HFFc6 (cell line): Measurements from ENCODE around the gene DCAF4L1. TPM values are rescaled to one million over a fixed set of nuclear protein-coding genes. Genes with fewer than 3 reads are reported as not detected.

Experiments used
- DNase-seq: peaks from one replicate; pipeline ENCODE4 v3.0.0-alpha.2; 2018
- H3K27ac Mint-ChIP-seq: 2 replicates; pipeline ENCODE4 v1.8.0; 2020; ENCODE audit warnings: mild to moderate bottlenecking, mixed read lengths
- H3K27me3 Mint-ChIP-seq: 2 replicates; pipeline ENCODE4 v1.8.0; 2021; ENCODE audit warnings: mild to moderate bottlenecking, moderate library complexity, mixed read lengths; ENCODE audit not compliant: insufficient read depth
- H3K36me3 Mint-ChIP-seq: 2 replicates; pipeline ENCODE4 v1.8.0; 2021; ENCODE audit warnings: low read depth, mixed read lengths
- H3K4me1 Mint-ChIP-seq: 2 replicates; pipeline ENCODE4 v1.8.0; 2020; ENCODE audit warnings: low read depth, mixed read lengths
- H3K4me3 Mint-ChIP-seq: 2 replicates; pipeline ENCODE4 v1.8.0; 2020; ENCODE audit warnings: mild to moderate bottlenecking, moderate library complexity, mixed read lengths
- H3K9me3 Mint-ChIP-seq: 2 replicates; pipeline ENCODE4 v1.8.0; 2020; ENCODE audit warnings: mild to moderate bottlenecking, mixed read lengths
- long read RNA-seq: library from polyadenylated mRNA; unstranded; transcript quantifications from one replicate; pipeline ENCODE4 v2.0.0, GENCODE V29; 2019
- total RNA-seq, 6 experiments: library from RNA; stranded (reverse); fragmentation: NEBNext Ultra II Directional; extraction: Animal tissue kit (Norgen Biotek cat#: 25700); gene quantifications; 2 replicates in 1 of 6; 3 replicates in 5 of 6; pipeline ENCODE4 v1.2.3, GENCODE V29; 2021
- TF ChIP-seq, protein P1 (sequence below): fragments of 200-600 bp; sonication (generic); IDR thresholded peaks from 2 replicates; pipeline ENCODE4 v1.5.0; 2021; ENCODE audit warnings: antibody characterized with exemption, mild to moderate bottlenecking

Gene DCAF4L1, protein sequence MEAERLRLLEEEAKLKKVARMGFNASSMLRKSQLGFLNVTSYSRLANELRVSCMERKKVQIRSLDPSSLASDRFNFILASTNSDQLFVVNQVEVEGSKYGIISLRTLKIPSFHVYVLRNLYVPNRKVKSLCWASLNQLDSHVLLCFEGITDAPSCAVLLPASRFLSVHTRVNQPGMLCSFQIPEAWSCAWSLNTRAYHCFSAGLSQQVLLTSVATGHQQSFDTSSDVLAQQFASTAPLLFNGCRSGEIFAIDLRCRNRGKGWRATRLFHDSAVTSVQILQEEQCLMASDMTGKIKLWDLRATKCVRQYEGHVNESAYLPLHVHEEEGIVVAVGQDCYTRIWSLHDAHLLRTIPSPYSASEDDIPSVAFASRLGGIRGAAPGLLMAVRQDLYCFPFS
- total RNA-seq: under 1 TPM in 3 of 6 experiments, not detected in 3; 0.02 to 0.06 (median 0.05) TPM
- long read RNA-seq: 0 reads

DNA sequence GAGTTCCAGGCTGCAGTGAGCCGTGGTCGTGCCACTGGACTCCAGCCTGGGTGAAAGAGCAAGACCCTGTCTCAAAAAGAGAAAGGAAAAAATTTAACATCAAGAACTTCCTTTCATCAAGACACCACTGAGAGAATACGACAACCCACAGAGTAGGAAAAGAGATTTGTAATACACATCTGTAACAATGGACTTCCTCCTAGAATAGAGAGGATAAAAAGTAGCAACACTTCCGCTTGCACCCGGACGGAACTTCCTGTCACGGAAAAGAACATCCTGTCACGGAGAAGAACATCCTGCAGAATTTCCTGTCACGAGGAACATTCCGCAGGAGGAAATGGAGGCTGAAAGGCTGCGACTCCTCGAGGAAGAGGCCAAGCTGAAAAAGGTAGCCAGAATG, at the start of gene DCAF4L1:
DCAF4L1 (plus strand) TSS at position 301 of the 400 bp plus-strand sequence; CDS start at position 338, 37 bp downstream.
- Mint-ChIP-seq H3K9me3 (no peaks in the 10 kb centered on the region), H3K27me3 (peaks cover 1% of the 10 kb centered on the region; the same call in 1 of the 2 replicates), H3K4me1 (peaks cover 12% of the 10 kb centered on the region), H3K27ac (no peak within 1 kb of the TSS), H3K36me3 (no peaks in the 10 kb centered on the region), H3K4me3 (no peak within 1 kb of the TSS)
- TF ChIP-seq, protein P1, sequence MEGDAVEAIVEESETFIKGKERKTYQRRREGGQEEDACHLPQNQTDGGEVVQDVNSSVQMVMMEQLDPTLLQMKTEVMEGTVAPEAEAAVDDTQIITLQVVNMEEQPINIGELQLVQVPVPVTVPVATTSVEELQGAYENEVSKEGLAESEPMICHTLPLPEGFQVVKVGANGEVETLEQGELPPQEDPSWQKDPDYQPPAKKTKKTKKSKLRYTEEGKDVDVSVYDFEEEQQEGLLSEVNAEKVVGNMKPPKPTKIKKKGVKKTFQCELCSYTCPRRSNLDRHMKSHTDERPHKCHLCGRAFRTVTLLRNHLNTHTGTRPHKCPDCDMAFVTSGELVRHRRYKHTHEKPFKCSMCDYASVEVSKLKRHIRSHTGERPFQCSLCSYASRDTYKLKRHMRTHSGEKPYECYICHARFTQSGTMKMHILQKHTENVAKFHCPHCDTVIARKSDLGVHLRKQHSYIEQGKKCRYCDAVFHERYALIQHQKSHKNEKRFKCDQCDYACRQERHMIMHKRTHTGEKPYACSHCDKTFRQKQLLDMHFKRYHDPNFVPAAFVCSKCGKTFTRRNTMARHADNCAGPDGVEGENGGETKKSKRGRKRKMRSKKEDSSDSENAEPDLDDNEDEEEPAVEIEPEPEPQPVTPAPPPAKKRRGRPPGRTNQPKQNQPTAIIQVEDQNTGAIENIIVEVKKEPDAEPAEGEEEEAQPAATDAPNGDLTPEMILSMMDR: no peak
- no peak for DNase-seq

- Mint-ChIP-seq H3K36me3 (peaks cover 12% of the 10 kb centered on the region), H3K4me1 (peaks cover 38% of the 10 kb centered on the region), H3K27ac (no peak overlapping the region), H3K9me3 (no peaks in the 10 kb centered on the region), H3K4me3 (no peak overlapping the region), H3K27me3 (peaks cover 3% of the 10 kb centered on the region; the same call in 1 of the 2 replicates)
- TF ChIP-seq, protein P1: no peak
- DNase-seq: no peak
Measured at GRCh38 chr4:41932988-41933387, 48.6 kb upstream of the DCAF4L1 start.

DNA sequence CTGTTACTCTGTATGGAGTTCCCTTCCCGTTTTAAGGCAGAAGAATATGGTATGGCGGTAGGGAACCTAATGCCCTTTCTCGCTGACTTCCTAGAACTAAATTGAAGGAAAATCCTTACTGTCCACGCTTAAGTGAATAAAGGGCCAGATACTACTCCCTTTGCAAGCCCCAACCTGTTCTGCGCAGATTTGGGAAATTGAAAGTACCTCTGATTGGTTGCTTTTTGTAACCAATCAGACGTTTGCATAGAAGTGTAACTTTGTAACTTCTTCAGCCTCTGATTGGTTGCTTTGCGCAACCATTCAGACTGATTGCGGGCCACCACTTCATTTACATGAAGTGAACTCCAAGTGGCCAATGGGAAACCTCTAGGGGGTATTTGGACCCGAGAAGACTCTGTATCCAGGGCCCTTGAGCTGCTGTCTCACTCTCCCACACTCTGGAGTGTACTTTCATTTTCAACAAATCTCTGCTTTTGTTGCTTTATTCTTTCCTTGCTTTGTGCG, 47.5 kb upstream of the DCAF4L1 start:
- Mint-ChIP-seq H3K9me3 (no peaks in the 10 kb centered on the region), H3K4me3 (peak overlapping the region; percentile 97; the same call in 1 of the 2 replicates), H3K27me3 (peaks cover 3% of the 10 kb centered on the region; the same call in 1 of the 2 replicates), H3K27ac (no peak overlapping the region), H3K4me1 (peaks cover 46% of the 10 kb centered on the region), H3K36me3 (peaks cover 16% of the 10 kb centered on the region)
- DNase-seq: no peak
- TF ChIP-seq, protein P1: no peak

- Mint-ChIP-seq H3K27me3 (peaks cover under 1% of the 10 kb centered on the region; the same call in 1 of the 2 replicates), H3K36me3 (peaks cover 18% of the 10 kb centered on the region), H3K4me1 (peaks cover 46% of the 10 kb centered on the region), H3K27ac (no peak overlapping the region), H3K4me3 (peak overlapping the region; percentile 97), H3K9me3 (no peaks in the 10 kb centered on the region)
- TF ChIP-seq, protein P1: no peak
- no peak for DNase-seq
Measured at GRCh38 chr4:41934514-41934900, 47.0 kb upstream of the DCAF4L1 start.

GRCh38 chr4:41934901-41935651, 46.5 kb upstream of the DCAF4L1 start, which contains the start of gene TMEM33:
TSS of gene TMEM33 (plus strand) at chr4:41935429. CDS start at chr4:41935485, 56 bp downstream.
- Mint-ChIP-seq H3K27me3 (no peaks in the 10 kb centered on the region; the same call in 1 of the 2 replicates), H3K27ac (peak within 1 kb of the TSS; percentile 89), H3K4me1 (peaks cover 46% of the 10 kb centered on the region), H3K4me3 (peak within 1 kb of the TSS; percentile 97), H3K9me3 (no peaks in the 10 kb centered on the region), H3K36me3 (peaks cover 22% of the 10 kb centered on the region)
- TF ChIP-seq, protein P1: peak; percentile 37
- DNase-seq: peak; percentile 70
